Panc1 (cell line): Measurements from ENCODE around the gene CFAP157.

Source experiments
- CTCF ChIP-seq: fragments of 450-650 bp; IDR thresholded peaks from 2 replicates; pipeline ENCODE4 v1.5.1; 2017; ENCODE audit warnings: mild to moderate bottlenecking
- POLR2AphosphoS5 ChIP-seq: IDR thresholded peaks from 2 replicates; pipeline ENCODE4 v1.6.1; 2012; ENCODE audit warnings: mild to moderate bottlenecking, low read depth, low read length, moderate library complexity
- TCF7L2 ChIP-seq: IDR thresholded peaks from 2 replicates; pipeline ENCODE4 v1.6.1; 2011; ENCODE audit warnings: mild to moderate bottlenecking, low read depth, low read length, inconsistent platforms
- TF ChIP-seq, protein P1 (sequence below), 2 experiments: IDR thresholded peaks; 2 replicates each; pipeline ENCODE4 v1.6.1; 2011 to 2012; ENCODE audit warnings: low read depth in 2 of 2, control low read depth in 1 of 2, low read length in 1 of 2, mild to moderate bottlenecking in 1 of 2, moderate library complexity in 1 of 2; ENCODE audit not compliant: insufficient read depth in 1 of 2

DNA sequence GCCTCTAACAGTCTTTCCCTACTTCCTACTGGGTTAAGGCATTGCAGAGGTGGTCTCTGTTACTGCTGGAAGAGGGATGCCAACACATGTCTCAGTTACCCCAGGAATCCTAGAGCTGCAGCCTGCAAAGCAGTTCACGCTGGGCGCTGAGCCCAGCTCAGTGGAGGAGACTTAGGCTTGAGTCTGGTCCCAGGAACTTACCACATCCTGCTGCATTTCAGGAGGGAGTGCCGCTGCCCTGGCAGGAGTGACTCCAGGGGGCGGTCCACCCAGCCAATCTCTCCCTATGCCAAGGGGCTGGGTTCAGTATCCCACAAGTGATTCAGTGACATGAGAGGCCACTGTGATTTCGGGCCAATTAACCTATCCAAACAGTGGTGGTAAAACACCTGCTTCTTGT is 16.7 kb downstream of the CFAP157 start:
- TF ChIP-seq CTCF (no peak), TCF7L2 (no peak), POLR2AphosphoS5 (no peak)
- TF ChIP-seq, protein P1, sequence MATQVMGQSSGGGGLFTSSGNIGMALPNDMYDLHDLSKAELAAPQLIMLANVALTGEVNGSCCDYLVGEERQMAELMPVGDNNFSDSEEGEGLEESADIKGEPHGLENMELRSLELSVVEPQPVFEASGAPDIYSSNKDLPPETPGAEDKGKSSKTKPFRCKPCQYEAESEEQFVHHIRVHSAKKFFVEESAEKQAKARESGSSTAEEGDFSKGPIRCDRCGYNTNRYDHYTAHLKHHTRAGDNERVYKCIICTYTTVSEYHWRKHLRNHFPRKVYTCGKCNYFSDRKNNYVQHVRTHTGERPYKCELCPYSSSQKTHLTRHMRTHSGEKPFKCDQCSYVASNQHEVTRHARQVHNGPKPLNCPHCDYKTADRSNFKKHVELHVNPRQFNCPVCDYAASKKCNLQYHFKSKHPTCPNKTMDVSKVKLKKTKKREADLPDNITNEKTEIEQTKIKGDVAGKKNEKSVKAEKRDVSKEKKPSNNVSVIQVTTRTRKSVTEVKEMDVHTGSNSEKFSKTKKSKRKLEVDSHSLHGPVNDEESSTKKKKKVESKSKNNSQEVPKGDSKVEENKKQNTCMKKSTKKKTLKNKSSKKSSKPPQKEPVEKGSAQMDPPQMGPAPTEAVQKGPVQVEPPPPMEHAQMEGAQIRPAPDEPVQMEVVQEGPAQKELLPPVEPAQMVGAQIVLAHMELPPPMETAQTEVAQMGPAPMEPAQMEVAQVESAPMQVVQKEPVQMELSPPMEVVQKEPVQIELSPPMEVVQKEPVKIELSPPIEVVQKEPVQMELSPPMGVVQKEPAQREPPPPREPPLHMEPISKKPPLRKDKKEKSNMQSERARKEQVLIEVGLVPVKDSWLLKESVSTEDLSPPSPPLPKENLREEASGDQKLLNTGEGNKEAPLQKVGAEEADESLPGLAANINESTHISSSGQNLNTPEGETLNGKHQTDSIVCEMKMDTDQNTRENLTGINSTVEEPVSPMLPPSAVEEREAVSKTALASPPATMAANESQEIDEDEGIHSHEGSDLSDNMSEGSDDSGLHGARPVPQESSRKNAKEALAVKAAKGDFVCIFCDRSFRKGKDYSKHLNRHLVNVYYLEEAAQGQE (IDR thresholded peaks at IDR 0.05; ENCODE audit: insufficient read depth in 1 of 2, low read depth in 2 of 2, low read length in 1 of 2): no peak
